Measurements from ENCODE around the gene MARS1. TPM values are rescaled to one million over a fixed set of nuclear protein-coding genes. Genes with fewer than 3 reads are reported as not detected.

The MARS1 gene
- total RNA-seq, 1 donor from 2014 or later = 72.9 TPM

DNA sequence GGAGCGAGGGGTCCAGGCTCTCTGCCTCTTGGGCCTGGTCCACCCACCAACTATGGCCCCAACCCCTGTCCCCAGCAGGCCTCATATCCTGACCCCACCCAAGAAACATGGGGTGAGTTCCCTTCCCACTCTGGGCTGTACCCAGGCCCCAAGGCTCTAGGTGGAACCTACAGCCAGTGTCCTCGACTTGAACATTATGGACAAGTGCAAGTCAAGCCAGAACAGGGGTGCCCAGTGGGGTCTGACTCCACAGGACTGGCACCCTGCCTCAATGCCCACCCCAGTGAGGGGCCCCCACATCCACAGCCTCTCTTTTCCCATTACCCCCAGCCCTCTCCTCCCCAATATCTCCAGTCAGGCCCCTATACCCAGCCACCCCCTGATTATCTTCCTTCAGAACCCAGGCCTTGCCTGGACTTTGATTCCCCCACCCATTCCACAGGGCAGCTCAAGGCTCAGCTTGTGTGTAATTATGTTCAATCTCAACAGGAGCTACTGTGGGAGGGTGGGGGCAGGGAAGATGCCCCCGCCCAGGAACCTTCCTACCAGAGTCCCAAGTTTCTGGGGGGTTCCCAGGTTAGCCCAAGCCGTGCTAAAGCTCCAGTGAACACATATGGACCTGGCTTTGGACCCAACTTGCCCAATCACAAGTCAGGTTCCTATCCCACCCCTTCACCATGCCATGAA is 16.8 kb upstream of the MARS1 start:
- DNase-seq (ENCODE audit: low read depth in 2 of 2) = no peak

DNA sequence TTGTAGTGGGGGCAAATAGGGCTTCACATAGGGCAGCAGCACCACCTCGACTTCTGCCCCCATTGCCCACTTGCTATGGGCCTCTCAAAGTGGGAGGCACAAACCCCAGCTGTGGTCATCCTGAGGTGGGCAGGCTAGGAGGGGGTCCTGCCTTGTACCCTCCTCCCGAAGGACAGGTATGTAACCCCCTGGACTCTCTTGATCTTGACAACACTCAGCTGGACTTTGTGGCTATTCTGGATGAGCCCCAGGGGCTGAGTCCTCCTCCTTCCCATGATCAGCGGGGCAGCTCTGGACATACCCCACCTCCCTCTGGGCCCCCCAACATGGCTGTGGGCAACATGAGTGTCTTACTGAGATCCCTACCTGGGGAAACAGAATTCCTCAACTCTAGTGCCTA is 16.2 kb upstream of the MARS1 start:
- no peak for DNase-seq (ENCODE audit: low read depth in 2 of 2)

DNA sequence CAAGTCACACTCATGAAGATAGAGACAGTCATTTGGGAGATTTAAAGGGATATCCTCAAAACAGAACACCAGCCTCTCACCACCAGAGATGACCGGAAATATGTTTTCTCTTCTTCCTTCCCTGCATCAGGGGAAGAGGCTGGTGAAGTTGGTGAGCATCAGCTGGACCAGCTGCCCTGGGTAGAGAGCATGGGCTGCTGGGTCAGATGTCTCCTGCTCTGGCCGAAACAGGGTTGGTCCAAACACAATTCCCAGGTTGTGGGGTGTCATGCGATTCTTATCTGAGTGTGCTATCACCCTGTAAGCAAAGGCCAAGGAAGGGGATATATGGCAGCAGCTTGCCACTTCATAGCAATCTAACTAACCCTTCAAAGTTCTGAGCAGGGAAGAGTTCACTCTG is 15.5 kb upstream of the MARS1 start:
- DNase-seq (ENCODE audit: low read depth in 2 of 2) = no peak

DNA sequence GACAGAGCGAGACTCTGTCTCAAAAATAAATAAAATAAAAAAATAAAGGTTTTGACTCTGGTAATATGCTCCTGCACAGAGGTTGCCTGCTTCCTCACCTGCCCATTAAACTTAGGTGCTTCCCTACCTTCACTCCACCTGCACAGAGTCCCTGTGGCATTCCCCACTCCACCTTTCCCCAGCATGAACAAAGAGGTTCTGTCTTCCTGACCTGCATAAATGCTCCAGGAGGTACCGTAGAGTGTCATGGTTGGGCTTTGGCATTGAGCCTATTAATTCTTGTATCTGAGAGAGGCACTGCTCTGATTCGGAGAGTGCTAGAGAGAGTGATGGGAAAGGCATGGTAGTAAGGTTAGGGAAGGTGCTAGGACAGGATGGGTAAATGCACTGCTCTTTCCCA is 14.5 kb upstream of the MARS1 start:
- no peak for DNase-seq (ENCODE audit: low read depth in 2 of 2)

DNA sequence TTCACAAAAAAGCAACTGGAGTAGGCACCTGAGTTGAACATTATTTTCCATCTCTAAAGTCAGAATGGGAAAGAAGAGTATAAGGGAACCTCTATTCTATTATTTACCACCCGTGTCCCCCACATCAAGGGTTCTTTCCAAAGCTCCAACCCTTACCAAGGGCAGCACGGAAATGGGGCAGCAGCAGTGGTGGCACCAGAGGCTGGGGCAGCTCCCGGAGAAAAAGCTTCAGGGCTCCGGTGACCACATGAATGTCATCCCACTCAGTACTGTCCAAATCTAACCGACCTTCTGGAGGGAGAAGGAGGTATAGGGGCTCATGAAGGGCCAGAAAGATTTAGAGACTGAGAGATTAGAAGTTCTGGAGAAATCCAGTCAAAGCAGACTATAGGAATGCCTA is 14.0 kb upstream of the MARS1 start:
- DNase-seq (ENCODE audit: low read depth in 2 of 2) = no peak

DNA sequence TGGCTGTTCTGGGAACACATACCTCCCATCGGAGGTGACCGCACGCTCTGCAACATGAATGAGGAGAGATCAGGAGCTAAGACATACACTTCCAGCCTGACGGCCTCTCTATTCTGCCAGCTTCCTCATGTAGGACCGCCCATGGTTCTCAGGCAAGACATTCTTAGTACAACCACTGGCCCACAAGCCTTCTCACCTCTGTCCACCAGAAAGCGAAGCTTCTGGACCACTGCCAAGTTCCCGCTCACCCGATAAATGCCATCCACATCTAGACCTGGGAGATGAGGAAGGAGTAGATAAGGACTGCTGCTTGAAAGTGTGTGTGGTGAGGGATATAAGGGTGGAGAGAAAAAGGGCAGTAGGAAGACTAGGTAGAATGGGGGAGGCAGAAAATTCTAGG is 13.4 kb upstream of the MARS1 start:
- no peak for DNase-seq (ENCODE audit: low read depth in 2 of 2)

DNA sequence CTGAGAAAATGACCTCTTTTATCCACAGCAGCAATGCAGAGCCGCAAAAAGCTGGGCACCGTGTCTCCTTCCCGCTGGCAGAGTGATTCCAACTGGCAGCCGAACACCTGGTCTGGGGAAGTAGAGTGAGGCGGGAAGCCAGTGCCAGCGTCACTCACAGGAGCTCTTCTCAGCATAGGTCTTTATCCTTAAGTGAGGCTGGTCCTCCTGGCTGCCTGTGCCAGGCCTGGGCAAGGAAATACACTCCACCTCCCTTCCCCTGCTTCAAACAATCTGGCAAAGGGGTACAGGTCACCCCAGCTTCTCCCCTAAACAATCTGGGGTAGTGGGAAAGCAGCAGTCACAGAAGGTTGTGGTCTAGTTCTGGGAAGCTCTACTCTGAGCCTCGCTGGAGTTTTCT is 13.0 kb upstream of the MARS1 start:
- DNase-seq (ENCODE audit: low read depth in 2 of 2) = no peak

DNA sequence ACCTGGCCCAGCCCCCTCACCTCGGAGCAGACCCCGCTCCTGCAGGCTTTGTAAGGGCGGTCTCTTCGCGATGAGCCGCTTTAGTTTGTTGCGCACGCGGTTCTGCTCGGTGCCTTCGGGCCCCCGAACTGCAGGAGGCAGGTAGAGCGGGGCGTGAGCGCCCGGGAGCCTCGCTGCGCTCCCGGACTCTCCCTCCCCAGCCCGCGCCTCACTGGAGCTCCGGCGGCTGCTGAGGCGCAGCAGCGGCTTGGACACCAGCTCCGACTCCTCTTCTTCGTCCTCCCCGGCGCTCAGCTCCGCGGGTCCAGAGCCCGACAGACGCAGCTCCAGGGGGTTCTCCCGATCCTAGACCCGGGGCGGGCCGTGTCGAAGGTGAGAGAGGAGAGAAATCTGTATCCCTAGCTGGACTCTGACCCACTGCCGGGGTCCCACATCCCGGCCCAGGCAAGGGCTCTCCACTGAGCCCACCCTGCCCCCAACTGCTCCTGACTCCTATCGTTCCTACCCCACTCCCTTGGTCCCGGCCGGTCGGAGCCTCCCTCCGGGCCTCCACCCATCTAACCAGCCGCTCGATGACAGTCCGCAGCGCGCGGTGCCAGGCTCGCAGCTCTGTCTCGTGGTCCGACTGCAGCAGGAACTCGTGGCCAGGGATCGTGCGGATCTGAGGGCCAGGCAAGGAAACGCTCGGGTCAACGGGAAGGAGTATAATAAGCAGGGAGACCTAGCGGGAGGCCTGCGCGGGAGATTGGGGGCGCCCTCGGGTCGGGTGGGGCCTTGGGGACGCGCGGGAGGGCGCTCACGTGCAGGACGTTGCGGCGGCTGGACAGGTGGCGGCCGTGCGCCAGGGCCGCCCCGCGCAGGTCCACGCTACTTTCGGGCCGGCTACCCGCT is 12.4 kb upstream of the MARS1 start:
- DNase-seq (ENCODE audit: low read depth in 2 of 2) = no peak

DNA sequence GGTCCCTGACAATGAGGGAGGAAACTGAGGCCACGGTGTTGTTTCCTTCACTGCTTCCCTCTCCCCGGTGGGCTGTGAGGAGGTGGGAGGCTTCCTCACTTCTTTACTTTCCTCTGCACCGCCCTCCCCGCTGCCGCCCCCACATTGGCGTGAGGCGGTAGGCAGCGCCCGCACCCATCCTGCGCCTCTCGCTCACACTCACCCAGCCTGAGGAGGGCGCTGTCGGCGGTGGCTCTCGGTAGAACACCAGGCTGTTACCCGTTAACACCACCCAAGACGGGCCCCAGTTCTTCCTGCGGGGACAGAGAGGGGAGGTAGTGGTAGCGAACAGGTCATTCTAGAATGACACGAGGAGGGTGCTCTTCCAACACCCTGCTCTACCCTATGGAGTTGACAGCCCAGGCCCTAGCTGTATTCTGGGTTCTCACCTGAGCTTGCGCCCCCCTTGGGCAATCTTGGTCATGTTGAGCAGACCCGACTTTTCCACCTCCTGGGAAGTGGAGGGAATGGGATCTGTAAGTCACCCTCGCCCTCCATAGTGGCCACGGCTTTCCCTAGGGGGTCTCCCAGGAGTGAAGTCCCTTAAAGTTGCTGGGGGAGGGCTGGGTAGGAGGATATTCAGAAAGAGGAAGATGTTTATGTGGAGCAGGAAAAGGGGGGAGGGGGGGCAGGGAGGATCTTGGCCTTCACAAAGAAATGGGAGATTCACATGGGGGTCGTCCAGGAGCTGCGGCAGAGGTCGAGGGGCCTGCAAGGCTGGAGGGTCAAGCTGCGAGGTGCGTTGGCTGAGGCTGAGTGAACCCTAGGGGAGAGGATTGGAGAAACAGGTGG is 11.5 kb upstream of the MARS1 start:
- DNase-seq (ENCODE audit: low read depth in 2 of 2) = no peak

DNA sequence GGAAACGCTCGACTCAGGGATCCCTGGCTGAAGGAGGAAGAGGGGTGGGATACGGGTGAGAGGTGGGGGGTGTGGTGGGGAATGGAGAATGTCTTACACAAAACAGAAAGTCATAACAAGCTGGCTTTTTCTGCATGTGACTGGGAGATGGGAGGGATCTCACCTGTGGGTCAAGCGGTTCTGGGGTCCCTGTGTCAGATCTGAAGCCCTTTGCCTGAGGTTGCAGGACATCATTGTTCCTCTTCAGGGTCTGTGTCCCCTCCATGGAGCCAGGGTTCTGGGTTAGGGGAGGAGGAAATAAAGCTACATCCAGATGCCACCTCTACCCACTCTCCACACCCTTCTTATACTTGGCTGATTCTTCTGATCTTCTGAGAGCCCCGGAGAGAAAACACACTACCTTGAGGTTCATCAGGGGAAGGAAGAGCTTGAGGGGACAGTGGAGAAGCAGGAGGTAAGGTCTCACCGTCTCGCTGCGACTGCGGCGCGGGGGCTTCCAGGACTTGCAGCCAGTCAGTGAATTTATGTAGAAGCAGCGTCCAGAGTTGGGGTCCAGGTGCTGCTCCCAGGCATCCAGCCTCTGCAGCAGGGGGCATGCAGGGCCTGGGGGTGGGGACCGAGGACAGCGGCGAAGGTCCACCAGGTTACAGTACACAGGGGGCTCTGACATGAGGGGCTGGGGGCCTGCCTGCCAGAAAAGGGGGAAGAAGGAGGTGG is 10.7 kb upstream of the MARS1 start:
- no peak for DNase-seq (ENCODE audit: low read depth in 2 of 2)

DNA sequence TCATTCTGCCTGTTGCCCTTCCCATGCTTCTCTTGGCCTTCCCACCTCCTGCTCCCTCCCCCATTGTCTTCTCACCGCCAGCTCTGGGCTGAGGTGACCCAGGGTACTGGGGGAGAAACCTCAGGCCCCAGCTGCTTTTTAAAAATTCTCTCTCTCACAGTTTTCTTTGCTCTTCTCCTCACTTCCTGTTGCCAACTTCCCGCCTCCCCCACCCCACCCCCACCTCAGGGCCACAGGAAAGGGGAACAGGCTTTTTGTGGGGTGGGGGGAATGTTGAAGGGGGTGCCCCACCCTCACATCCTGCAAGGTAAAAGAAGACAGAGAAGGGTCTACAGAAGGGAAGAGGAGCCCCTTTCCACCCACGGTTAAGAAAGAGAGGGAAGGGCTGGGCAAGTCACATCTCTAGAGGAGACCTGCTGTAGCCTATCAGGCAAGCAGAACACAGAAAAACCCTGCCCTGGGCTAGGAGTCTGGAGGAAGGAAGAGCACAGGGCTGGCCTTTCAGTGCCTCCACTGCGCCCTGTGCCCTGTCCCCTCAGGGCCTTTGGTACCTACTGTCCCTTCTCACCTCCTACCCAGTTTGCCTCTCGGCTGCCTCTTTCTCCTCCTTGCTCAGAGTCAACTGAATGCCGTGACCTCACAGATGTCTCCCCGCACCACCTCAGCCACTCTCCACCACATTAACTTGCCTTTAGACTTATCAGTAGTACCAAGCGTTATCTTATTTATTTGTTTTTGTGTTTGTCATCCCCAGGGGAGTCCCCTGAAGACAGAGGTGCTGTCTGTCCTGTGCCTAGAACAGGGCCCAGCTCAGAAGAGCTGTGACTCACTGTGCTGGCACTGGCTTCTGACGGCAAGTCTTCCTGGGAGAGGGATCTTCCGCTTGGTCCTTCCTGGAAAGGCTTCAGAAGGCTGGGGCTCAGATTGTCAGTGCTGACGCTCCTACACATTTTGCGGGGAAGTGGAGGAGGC is 9.9 kb upstream of the MARS1 start:
- DNase-seq (ENCODE audit: low read depth in 2 of 2) = no peak

DNA sequence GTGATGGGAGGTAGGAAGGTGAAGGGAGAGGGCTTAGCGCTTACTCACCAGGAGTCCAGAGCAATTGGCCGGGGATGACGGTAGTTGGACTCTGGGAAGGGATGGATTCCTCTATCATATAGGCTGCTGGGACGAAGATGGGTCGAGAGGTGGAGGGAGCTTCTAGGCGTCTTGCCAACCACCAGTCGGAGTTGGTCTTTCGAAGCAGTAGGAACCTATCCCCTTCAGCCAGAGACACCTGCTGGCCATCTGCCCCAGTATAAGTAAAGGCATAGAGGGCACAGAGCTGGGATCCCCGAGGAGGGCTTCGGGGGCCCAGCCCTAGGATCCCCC is 8.9 kb upstream of the MARS1 start:
- no peak for DNase-seq (ENCODE audit: low read depth in 2 of 2)

DNA sequence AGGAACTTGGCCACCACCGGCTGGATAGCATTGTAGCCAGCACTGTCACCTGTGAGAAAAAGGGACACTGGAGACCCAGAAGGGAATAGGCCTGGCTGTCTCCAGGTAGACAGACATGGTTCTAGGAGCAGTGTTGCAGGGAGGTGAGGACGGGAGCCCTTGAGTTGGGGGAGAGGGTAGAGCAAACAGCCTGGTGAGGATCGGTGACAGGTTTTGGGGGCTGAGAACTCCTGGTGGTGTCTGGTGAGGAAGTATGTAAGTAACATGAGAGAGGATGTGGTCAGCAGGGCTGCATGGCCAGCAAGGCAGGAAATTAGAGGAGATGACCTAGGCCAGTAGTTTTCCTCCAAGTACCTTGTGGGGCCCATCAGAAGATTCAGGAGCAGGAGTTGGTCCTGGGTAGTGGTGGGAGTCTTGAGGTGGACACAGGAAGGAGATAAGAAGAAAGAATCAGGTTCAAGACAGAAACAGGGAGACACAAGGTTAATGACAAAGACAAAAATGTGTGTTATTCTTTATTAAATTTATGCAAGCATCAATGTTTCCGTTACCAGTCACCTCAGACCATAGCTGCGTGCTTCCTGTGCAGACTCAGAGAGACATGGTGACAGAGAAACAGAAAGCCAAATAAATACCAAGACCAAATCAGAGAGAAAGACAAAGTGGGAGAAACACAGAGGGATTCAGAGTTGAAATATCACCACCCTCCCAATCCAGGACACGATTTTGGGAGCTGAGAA is 8.3 kb upstream of the MARS1 start, which contains the start of gene ARHGAP9:
Gene ARHGAP9 (minus strand): TSS at position 491 of the 740 bp plus-strand sequence. CDS start 460 bp downstream, at position 31.
- DNase-seq (ENCODE audit: low read depth in 2 of 2) = peak; percentile 28 to 36

DNA sequence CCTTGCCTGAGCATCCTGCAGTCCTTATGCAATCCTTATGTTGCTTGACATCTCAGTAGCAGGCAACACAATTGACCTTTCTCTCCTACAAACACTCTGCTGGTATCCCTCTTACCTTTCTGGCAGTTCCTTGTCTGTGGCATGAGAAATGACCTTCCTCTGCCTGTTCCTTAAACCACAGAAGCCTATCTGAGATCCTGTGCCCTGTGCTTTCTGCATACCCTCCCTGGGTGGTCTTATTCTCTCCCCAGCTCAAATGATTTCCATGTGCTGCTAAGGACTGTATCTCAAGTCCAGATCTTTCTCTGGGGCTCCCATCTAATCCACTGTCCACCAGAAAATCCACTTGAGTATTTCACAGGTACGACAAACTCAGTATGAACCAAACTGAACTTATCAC is 6.2 kb upstream of the MARS1 start:
- DNase-seq (ENCODE audit: low read depth in 2 of 2) = no peak

DNA sequence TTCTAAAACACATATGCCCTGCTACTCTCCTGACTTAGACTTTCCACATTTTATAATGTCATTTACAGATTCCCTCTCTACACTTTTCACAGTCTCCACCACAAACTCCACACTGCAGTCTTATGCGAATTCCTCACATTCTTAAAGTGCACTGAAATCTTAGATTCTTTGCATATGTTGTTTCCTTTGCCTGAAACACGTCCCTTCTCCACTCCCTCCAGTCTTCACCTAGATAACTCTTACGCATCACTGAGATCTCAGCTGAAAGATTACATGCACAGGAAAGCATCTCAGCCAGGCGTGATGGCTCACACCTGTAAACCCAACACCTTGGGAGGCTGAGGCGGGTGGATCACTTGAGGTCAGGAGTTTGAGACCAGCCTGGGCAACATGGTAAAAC is 4.4 kb upstream of the MARS1 start:
- no peak for DNase-seq (ENCODE audit: low read depth in 2 of 2)

DNA sequence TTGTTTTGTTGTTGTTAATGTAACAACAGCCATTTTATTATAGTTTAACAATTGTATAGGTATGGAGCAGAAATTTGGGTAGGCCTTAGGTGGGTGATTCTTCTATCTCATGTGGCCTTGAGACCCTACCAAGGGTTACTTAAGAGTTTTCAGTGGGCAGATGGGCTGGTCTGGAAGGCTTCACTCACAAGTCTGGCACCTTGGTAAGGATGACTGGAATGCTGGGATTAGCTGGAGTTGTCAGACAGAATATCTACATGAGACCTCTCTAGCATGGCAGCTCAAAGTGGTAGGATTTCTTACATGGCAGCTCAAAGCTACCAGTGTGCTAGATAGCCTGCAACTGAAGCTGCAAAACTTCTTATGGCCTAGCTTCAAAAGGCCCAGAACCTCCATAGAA is 2.2 kb upstream of the MARS1 start:
- no peak for DNase-seq (ENCODE audit: low read depth in 2 of 2)

DNA sequence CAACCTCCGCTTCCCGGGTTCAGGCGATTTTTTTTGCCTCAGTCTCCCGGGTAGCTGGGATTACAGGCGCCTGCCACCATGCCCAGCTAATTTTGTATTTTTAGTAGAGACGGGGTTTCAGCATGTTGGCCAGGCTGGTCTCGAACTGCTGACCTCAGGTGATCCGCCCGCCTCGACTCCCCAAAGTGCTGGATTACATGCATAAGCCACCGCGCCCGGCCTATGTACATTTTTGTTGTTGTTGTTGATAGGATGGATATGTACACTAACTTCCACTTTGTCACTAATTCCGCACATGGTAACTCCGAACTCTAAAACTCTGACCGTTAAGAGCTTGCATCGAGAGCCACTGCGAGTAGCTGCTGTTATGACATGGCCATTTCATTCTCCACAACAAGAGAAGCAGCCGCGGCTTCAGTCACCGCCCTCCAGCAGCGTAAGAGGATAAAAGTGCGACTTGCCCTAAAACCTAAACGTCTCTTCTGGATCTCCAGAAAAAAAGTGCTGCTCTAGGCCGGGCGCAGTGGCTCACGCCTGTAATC is 742 bp upstream of the MARS1 start:
- no peak for DNase-seq (ENCODE audit: low read depth in 2 of 2)

DNA sequence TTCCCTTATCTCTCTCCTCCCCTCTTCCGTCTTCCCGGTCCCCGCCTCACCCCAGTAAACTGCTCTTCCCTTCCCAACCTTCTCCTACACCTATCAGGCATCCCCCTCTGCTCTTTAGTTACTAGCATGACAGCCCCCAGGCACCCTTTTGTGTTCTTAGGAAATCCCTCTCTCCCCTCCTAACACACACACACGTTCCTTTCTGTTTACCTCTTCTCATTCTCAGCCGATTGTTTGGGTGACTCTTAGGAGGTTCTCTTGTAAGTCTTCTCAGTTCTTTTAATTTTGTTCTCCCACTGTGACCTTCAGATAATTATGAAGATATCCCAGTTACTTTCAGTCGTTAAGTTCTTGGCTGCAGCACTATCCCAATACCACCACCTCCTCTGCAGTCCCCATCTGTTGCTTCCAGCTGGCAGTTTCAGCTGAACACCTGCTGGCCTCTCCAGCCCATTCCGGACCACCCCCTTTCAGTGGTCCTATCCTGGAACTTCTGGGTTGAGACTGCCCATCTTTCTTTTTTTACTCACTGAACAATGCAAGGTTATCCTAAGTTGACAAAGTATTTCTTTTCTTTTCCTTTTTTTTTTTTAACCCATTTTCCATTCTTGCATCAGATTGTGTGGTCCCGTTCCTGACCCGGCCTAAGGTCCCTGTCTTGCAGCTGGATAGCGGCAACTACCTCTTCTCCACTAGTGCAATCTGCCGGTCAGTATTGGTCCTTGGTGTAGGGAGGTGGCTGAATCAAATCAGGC is 711 bp downstream of the MARS1 start:
- DNase-seq (ENCODE audit: low read depth in 2 of 2) = peak in 1 of 2 donors; percentile 29

Data from dermis microvascular lymphatic vessel endothelial cell (primary cell).